Suprapubic skin (tissue), 4 donors: Measurements from ENCODE around the gene GPHA2.

Source experiments
- EP300 ChIP-seq: sonication (generic); formaldehyde crosslinking; IDR thresholded peaks from one replicate; pipeline ENCODE4 v1.6.1; 2017; ENCODE audit warnings: antibody characterized with exemption
- POLR2A ChIP-seq, 2 donors: fragments of 450-650 bp; IDR thresholded peaks; one replicate each; pipeline ENCODE4 v1.6.1; 2017; ENCODE audit warnings: antibody characterized with exemption in 2 of 2, mild to moderate bottlenecking in 2 of 2, moderate library complexity in 2 of 2
- POLR2AphosphoS5 ChIP-seq, 3 donors: sonication (generic); formaldehyde crosslinking; IDR thresholded peaks; one replicate each; pipeline ENCODE4 v1.6.1; 2017; ENCODE audit warnings: antibody characterized with exemption in 3 of 3
- TF ChIP-seq, protein P1 (sequence below), 2 donors: fragments of 200-600 bp in 1 of 2; fragments of 450-650 bp in 1 of 2; sonication (generic) in 1 of 2; IDR thresholded peaks; one replicate each; pipeline ENCODE4 v1.5.1; 2016 to 2019; ENCODE audit warnings: antibody characterized with exemption in 2 of 2, mild to moderate bottlenecking in 1 of 2, moderate library complexity in 1 of 2

GRCh38 chr11:64970731-64971151, 35.0 kb upstream of the GPHA2 start:
- TF ChIP-seq, protein P1, sequence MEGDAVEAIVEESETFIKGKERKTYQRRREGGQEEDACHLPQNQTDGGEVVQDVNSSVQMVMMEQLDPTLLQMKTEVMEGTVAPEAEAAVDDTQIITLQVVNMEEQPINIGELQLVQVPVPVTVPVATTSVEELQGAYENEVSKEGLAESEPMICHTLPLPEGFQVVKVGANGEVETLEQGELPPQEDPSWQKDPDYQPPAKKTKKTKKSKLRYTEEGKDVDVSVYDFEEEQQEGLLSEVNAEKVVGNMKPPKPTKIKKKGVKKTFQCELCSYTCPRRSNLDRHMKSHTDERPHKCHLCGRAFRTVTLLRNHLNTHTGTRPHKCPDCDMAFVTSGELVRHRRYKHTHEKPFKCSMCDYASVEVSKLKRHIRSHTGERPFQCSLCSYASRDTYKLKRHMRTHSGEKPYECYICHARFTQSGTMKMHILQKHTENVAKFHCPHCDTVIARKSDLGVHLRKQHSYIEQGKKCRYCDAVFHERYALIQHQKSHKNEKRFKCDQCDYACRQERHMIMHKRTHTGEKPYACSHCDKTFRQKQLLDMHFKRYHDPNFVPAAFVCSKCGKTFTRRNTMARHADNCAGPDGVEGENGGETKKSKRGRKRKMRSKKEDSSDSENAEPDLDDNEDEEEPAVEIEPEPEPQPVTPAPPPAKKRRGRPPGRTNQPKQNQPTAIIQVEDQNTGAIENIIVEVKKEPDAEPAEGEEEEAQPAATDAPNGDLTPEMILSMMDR (IDR thresholded peaks at IDR 0.05) = no peak
- TF ChIP-seq POLR2A (IDR thresholded peaks at IDR 0.05) (no peak), POLR2AphosphoS5 (IDR thresholded peaks at IDR 0.05) (no peak), EP300 (no peak)
